H1 (cell line): ENCODE results near the gene NUCB1. TPM values are rescaled to one million over a fixed set of nuclear protein-coding genes. Genes with fewer than 3 reads are reported as not detected.
A peak's percentile ranks its signal among the peaks of the same experiment; 100 is the strongest.

Experiments used
- CTCF ChIA-PET: fragments of 300-600 bp; sonication (Branson Sonifier 250); formaldehyde crosslinking; loops from one replicate; lab custom pipeline; 2021; ENCODE audit not compliant: partially characterized antibody; lab: Charles Lee
- POLR2A ChIA-PET: fragments of 300-600 bp; sonication (Branson Sonifier 250); formaldehyde crosslinking; loops from one replicate; lab custom pipeline; 2021; ENCODE audit warnings: inconsistent platforms; ENCODE audit not compliant: partially characterized antibody; lab: Charles Lee
- DNase-seq, 2 experiments: peaks; one replicate each; pipeline versions ENCODE4 v3.0.0 to v3.0.0-alpha.2; 2010 to 2022; ENCODE audit warnings: low spot score in 2 of 2, low read depth in 1 of 2, mixed read lengths in 1 of 2
- FAIRE-seq: peaks from 2 replicates; lab custom pipeline; 2011; peaks lifted over from hg19 to GRCh38; lab: Jason Lieb, UNC
- H2AFZ ChIP-seq: 2 replicates; pipeline ENCODE4 v1.8.1; 2012; ENCODE audit warnings: low read length, inconsistent platforms
- H2AK5ac ChIP-seq: 2 replicates; pipeline ENCODE4 v1.6.1; 2013; ENCODE audit warnings: low read depth, low read length
- H2BK120ac ChIP-seq: replicated peaks from 2 replicates; pipeline ENCODE3; 2013; ENCODE audit warnings: low read depth, low read length, inconsistent platforms
- H2BK12ac ChIP-seq: 2 replicates; pipeline ENCODE4 v1.6.1; 2013; ENCODE audit warnings: low read depth, low read length
- H2BK15ac ChIP-seq: 2 replicates; pipeline ENCODE4 v1.6.1; 2013; ENCODE audit warnings: low read length
- H2BK20ac ChIP-seq: 2 replicates; pipeline ENCODE4 v1.6.1; 2013; ENCODE audit warnings: low read length
- H2BK5ac ChIP-seq: 2 replicates; pipeline ENCODE4 v1.6.1; 2013; ENCODE audit warnings: low read depth, low read length
- H3K14ac ChIP-seq: 2 replicates; pipeline ENCODE4 v1.6.1; 2013; ENCODE audit warnings: inconsistent platforms; ENCODE audit not compliant: insufficient read length
- H3K18ac ChIP-seq: 2 replicates; pipeline ENCODE4 v1.6.1; 2013; ENCODE audit warnings: low read length; ENCODE audit errors: extremely low read depth
- H3K23ac ChIP-seq: 2 replicates; pipeline ENCODE4 v1.6.1; 2013; ENCODE audit warnings: inconsistent platforms; ENCODE audit not compliant: insufficient read length
- H3K23me2 ChIP-seq: 2 replicates; pipeline ENCODE4 v1.6.1; 2013; ENCODE audit warnings: low read depth, low read length
- H3K27ac ChIP-seq: 2 replicates; pipeline ENCODE4 v1.6.1; 2011; ENCODE audit warnings: low read depth, low read length, inconsistent platforms
- H3K27me3 ChIP-seq, 4 experiments: replicated peaks in 1 of 4; 1 replicate in 1 of 4; 2 replicates in 3 of 4; pipeline versions ENCODE4 v1.6.1 to v1.8.1; 2011 to 2013; ENCODE audit warnings: low read length in 3 of 4, mild to moderate bottlenecking in 3 of 4, inconsistent platforms in 2 of 4, mixed read lengths in 2 of 4, moderate library complexity in 1 of 4; ENCODE audit not compliant: control insufficient read depth in 3 of 4, insufficient read depth in 3 of 4; ENCODE audit errors: extremely low read depth in 1 of 4
- H3K36me3 ChIP-seq, 4 experiments: 2 replicates each; pipeline versions ENCODE4 v1.6.1 to v1.8.1; 2011 to 2013; ENCODE audit warnings: mild to moderate bottlenecking in 4 of 4, low read length in 3 of 4, moderate library complexity in 2 of 4, control low read depth in 1 of 4, inconsistent platforms in 1 of 4; ENCODE audit not compliant: insufficient read depth in 4 of 4, control insufficient read depth in 2 of 4
- H3K4ac ChIP-seq: replicated peaks from 2 replicates; pipeline ENCODE3; 2013; ENCODE audit warnings: low read length, low read depth, mixed read lengths, inconsistent platforms; ENCODE audit not compliant: insufficient read length
- H3K4me1 ChIP-seq, 4 experiments: replicated peaks in 1 of 4; 1 replicate in 1 of 4; 2 replicates in 3 of 4; pipeline versions ENCODE4 v1.6.1 to v1.8.1; 2011 to 2013; ENCODE audit warnings: low read length in 3 of 4, inconsistent platforms in 2 of 4, mixed read lengths in 1 of 4; ENCODE audit not compliant: insufficient read depth in 4 of 4, control insufficient read depth in 3 of 4
- H3K4me2 ChIP-seq, 2 experiments: 2 replicates each; pipeline versions ENCODE4 v1.6.1 to v1.8.1; 2011 to 2013; ENCODE audit warnings: low read depth in 2 of 2, low read length in 2 of 2, control low read depth in 1 of 2, inconsistent platforms in 1 of 2, mild to moderate bottlenecking in 1 of 2; ENCODE audit not compliant: insufficient read depth in 1 of 2
- H3K4me3 ChIP-seq, 4 experiments: fragments of 200-600, 300-600 bp in 1 of 4; sonication (generic), shearing (Covaris generic), sonication (Bioruptor Twin) in 1 of 4; 2 replicates each; pipeline versions ENCODE4 v1.5.1 to v1.8.1; 2011 to 2016; ENCODE audit warnings: low read length in 4 of 4, low read depth in 3 of 4, control low read depth in 2 of 4, inconsistent platforms in 2 of 4, mild to moderate bottlenecking in 2 of 4, mixed read lengths in 1 of 4, moderate library complexity in 1 of 4; ENCODE audit not compliant: insufficient read depth in 2 of 4; ENCODE audit errors: extremely low read depth in 1 of 4
- H3K56ac ChIP-seq: replicated peaks from 2 replicates; pipeline ENCODE3; 2013; ENCODE audit warnings: low read depth, mild to moderate bottlenecking, mixed read lengths, low read length, inconsistent platforms; ENCODE audit not compliant: insufficient read length
- H3K79me1 ChIP-seq: 2 replicates; pipeline ENCODE4 v1.6.1; 2013; ENCODE audit warnings: low read depth, low read length, control low read depth
- H3K79me2 ChIP-seq, 2 experiments: 2 replicates each; pipeline versions ENCODE4 v1.6.1 to v1.8.1; 2012 to 2013; ENCODE audit warnings: low read length in 2 of 2, mild to moderate bottlenecking in 2 of 2, inconsistent platforms in 1 of 2; ENCODE audit not compliant: insufficient read depth in 2 of 2, control insufficient read depth in 1 of 2
- H3K9ac ChIP-seq, 4 experiments: replicated peaks in 1 of 4; 1 replicate in 1 of 4; 2 replicates in 3 of 4; pipeline versions ENCODE4 v1.6.1 to v1.8.1; 2011 to 2013; ENCODE audit warnings: low read depth in 3 of 4, low read length in 3 of 4, control low read depth in 2 of 4, mild to moderate bottlenecking in 2 of 4, moderate library complexity in 2 of 4, inconsistent platforms in 1 of 4; ENCODE audit errors: extremely low read depth in 1 of 4
- H3K9me3 ChIP-seq, 2 experiments: 2 replicates each; pipeline versions ENCODE4 v1.6.1 to v1.8.1; 2012 to 2013; ENCODE audit warnings: mild to moderate bottlenecking in 2 of 2, moderate library complexity in 2 of 2, control low read depth in 1 of 2, inconsistent platforms in 1 of 2, low read depth in 1 of 2, low read length in 1 of 2, mixed read lengths in 1 of 2; ENCODE audit not compliant: insufficient read depth in 2 of 2
- H4K20me1 ChIP-seq, 2 experiments: replicated peaks in 1 of 2; 2 replicates each; pipeline versions ENCODE3 to v1.8.1; 2011 to 2013; ENCODE audit warnings: inconsistent platforms in 2 of 2, low read length in 2 of 2, mild to moderate bottlenecking in 1 of 2; ENCODE audit not compliant: insufficient read depth in 2 of 2, control insufficient read depth in 1 of 2
- H4K5ac ChIP-seq: 2 replicates; pipeline ENCODE4 v1.6.1; 2013; ENCODE audit warnings: low read length, low read depth, mixed read lengths, inconsistent platforms; ENCODE audit not compliant: insufficient read length
- H4K8ac ChIP-seq: 2 replicates; pipeline ENCODE4 v1.8.0; 2013; ENCODE audit warnings: mild to moderate bottlenecking, moderate library complexity, low read length, inconsistent platforms; ENCODE audit not compliant: insufficient read depth; ENCODE audit errors: extremely low read depth
- H4K91ac ChIP-seq: replicated peaks from 2 replicates; pipeline ENCODE3; 2013; ENCODE audit warnings: low read length, mixed read lengths, inconsistent platforms; ENCODE audit not compliant: insufficient read length
- HDAC2 ChIP-seq, 2 experiments: fragments of 300-600 bp in 1 of 2; sonication (generic) in 1 of 2; IDR thresholded peaks; 2 replicates each; pipeline ENCODE4 v1.6.1; 2011 to 2012; ENCODE audit warnings: low read depth in 2 of 2, low read length in 2 of 2, mild to moderate bottlenecking in 2 of 2, moderate library complexity in 2 of 2, borderline replicate concordance in 1 of 2, inconsistent platforms in 1 of 2
- NANOG ChIP-seq: IDR thresholded peaks from 2 replicates; pipeline ENCODE4 v1.6.1; 2011; ENCODE audit warnings: low read length, low read depth, mild to moderate bottlenecking, inconsistent platforms; ENCODE audit not compliant: insufficient read depth, poor library complexity, severe bottlenecking
- POLR2AphosphoS5 ChIP-seq: IDR thresholded peaks from 2 replicates; pipeline ENCODE4 v1.6.1; 2011; ENCODE audit warnings: low read depth, low read length
- RBBP5 ChIP-seq: IDR thresholded peaks from 2 replicates; pipeline ENCODE4 v1.7.1; 2012; ENCODE audit warnings: low read depth, mild to moderate bottlenecking, inconsistent platforms, low read length, moderate library complexity, borderline replicate concordance
- TAF7 ChIP-seq: optimal IDR thresholded peaks from 2 replicates; pipeline ENCODE3; 2011; ENCODE audit warnings: low read depth, mild to moderate bottlenecking, inconsistent platforms, low read length, moderate library complexity, borderline replicate concordance
- WGBS, 2 experiments: shearing (Covaris generic) in 1 of 2; methylation state at CpG; one replicate each; pipeline versions ENCODE4 v1.1.6 to v1.1.7; 2013 to 2015; ENCODE audit warnings: low lambda C conversion rate in 2 of 2, mixed read lengths in 2 of 2, inconsistent platforms in 1 of 2, low coverage in 1 of 2, missing lambda C conversion rate in 1 of 2; ENCODE audit not compliant: insufficient replicate concordance in 2 of 2, insufficient coverage in 1 of 2, insufficient read length in 1 of 2; ENCODE audit errors: extremely low coverage in 1 of 2, missing lambda C conversion rate in 1 of 2; 5-methylcytosine and 5-hydroxymethylcytosine counted together
- polyA plus RNA-seq, 7 experiments: library from polyadenylated mRNA; depleted of rRNA in 3 of 7; stranded (reverse) in 5 of 7; unstranded in 2 of 7; fragments of >200 nt in 5 of 7; fragments of 200-250 nt in 2 of 7; gene quantifications; 1 replicate in 5 of 7; 2 replicates in 1 of 7; 4 replicates in 1 of 7; pipeline versions ENCODE4 v1.2.1 to v1.2.3, GENCODE V29; 2011 to 2013; ENCODE audit warnings: missing spikeins in 2 of 7, mixed read lengths in 2 of 7
- total RNA-seq: library from RNA; stranded (reverse); fragmentation: NEBNext Ultra II Directional; extraction: Animal tissue kit (Norgen Biotek cat#: 25700); gene quantifications from 2 replicates; pipeline ENCODE4 v1.2.1, GENCODE V29; 2021

Gene NUCB1
- total and polyA plus RNA-seq, 2 of the 8 experiments (the other 6 are each of a cell fraction or from before 2014, with no cell fraction given), result 111 to 121 TPM

- Histone ChIP-seq H3K56ac (no peak overlapping the region), H2AK5ac (peak overlapping the region; percentile 5; the same call in 1 of the 2 replicates), H3K9ac (peak overlapping the region; percentile 64 to 98 (median 94)), H3K23me2 (peaks cover 3% of the 10 kb centered on the region; the same call in 1 of the 2 replicates), H4K8ac (peak overlapping the region; percentile 58; the same call in 1 of the 2 replicates), H3K18ac (no peak overlapping the region), H3K79me2 (peaks cover 7 to 25% of the 10 kb centered on the region in 2 experiments; a peak in 3 of 4 replicates), H3K23ac (no peak overlapping the region), H2BK12ac (peak overlapping the region; percentile 30; the same call in 1 of the 2 replicates), H3K4ac (no peak overlapping the region), H3K14ac (no peak overlapping the region), H2BK20ac (no peak overlapping the region), H2BK5ac (peak overlapping the region; percentile 79), H3K4me1 (peaks cover 5 to 19% (median 7%) of the 10 kb centered on the region in 4 experiments), H3K36me3 (peaks cover 13 to 31% (median 21%) of the 10 kb centered on the region in 4 experiments; a peak in 7 of 8 replicates), H3K27ac (peak overlapping the region; percentile 79), H2AFZ (no peak overlapping the region), H4K20me1 (peaks cover 9 to 13% of the 10 kb centered on the region in 2 experiments), H2BK120ac (no peak overlapping the region), H4K91ac (no peak overlapping the region), H3K4me2 (peak overlapping the region; percentile 83 to 95), H3K4me3 (peak overlapping the region; percentile 80 to 97 (median 92); a peak in 7 of 8 replicates), H2BK15ac (0 out of 2 replicates have a peak overlapping the region, but pooled peaks have one; percentile 31), H3K79me1 (peaks cover 9% of the 10 kb centered on the region), H3K9me3 (no peaks in the 10 kb centered on the region), H4K5ac (no peak overlapping the region), H3K27me3 (no peaks in the 10 kb centered on the region)
- POLR2A ChIA-PET, result interaction anchor here (0.5 to 7.2 kb wide), 21 partner anchors 9 to 408 kb away, joined by 3 to 115 read pairs (median 7); partner anchors contain the start of genes DBP, FAM83E, FTL and GYS1
- no peak for FAIRE-seq
- TF ChIP-seq TAF7 (no peak), RBBP5 (no peak), HDAC2 (IDR thresholded peaks at IDR 0.05; ENCODE audit: borderline replicate concordance in 1 of 2, low read depth in 2 of 2, low read length in 2 of 2) (no peak), NANOG (no peak), POLR2AphosphoS5 (no peak; the same call in 1 of the 2 replicates)
- no peak for DNase-seq
- 91% methylated on average over 14 of the region's 14 CpGs; no CpG with 5 or more reads in 1 of the 2 experiments for WGBS, 2 experiments
- CTCF ChIA-PET, result interaction anchor here (0.7 to 1.7 kb wide), 9 partner anchors 8 to 120 kb away, joined by 3 to 8 read pairs (median 4); partner anchors contain the start of gene RUVBL2
Observed at GRCh38 chr19:48873476-48874302, 26.4 kb upstream of the NUCB1 start.
